Measurements from ENCODE around the gene CXXC1.

DNA sequence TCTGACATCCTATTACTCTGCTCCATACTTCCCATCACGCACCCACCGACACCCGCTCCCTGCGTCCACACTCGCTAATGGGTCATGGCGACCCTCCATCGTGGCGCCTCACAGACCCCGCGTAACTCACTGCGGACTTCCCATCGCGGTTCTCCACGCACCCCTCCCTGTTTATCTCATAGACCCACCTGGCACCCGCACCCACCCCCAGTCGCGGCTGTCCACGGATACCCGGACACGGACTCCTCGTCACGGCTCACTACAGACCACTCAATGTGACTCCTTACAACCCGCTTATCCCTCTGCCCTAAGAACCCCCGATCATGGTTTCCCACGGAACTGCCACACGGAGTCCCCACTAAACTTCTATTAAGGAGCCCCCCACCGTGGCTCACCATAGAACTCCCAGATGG is 458 bp downstream of the CXXC1 start:
- TF ChIP-seq, protein P1, sequence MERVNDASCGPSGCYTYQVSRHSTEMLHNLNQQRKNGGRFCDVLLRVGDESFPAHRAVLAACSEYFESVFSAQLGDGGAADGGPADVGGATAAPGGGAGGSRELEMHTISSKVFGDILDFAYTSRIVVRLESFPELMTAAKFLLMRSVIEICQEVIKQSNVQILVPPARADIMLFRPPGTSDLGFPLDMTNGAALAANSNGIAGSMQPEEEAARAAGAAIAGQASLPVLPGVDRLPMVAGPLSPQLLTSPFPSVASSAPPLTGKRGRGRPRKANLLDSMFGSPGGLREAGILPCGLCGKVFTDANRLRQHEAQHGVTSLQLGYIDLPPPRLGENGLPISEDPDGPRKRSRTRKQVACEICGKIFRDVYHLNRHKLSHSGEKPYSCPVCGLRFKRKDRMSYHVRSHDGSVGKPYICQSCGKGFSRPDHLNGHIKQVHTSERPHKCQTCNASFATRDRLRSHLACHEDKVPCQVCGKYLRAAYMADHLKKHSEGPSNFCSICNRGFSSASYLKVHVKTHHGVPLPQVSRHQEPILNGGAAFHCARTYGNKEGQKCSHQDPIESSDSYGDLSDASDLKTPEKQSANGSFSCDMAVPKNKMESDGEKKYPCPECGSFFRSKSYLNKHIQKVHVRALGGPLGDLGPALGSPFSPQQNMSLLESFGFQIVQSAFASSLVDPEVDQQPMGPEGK (CRISPR knock-in tag; IDR thresholded peaks at IDR 0.05; ENCODE audit: borderline replicate concordance), result no peak
- TF ChIP-seq, protein P2, sequence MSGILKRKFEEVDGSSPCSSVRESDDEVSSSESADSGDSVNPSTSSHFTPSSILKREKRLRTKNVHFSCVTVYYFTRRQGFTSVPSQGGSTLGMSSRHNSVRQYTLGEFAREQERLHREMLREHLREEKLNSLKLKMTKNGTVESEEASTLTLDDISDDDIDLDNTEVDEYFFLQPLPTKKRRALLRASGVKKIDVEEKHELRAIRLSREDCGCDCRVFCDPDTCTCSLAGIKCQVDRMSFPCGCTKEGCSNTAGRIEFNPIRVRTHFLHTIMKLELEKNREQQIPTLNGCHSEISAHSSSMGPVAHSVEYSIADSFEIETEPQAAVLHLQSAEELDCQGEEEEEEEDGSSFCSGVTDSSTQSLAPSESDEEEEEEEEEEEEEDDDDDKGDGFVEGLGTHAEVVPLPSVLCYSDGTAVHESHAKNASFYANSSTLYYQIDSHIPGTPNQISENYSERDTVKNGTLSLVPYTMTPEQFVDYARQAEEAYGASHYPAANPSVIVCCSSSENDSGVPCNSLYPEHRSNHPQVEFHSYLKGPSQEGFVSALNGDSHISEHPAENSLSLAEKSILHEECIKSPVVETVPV (CRISPR knock-in tag; IDR thresholded peaks at IDR 0.05), result no peak
- TF ChIP-seq, protein P3, sequence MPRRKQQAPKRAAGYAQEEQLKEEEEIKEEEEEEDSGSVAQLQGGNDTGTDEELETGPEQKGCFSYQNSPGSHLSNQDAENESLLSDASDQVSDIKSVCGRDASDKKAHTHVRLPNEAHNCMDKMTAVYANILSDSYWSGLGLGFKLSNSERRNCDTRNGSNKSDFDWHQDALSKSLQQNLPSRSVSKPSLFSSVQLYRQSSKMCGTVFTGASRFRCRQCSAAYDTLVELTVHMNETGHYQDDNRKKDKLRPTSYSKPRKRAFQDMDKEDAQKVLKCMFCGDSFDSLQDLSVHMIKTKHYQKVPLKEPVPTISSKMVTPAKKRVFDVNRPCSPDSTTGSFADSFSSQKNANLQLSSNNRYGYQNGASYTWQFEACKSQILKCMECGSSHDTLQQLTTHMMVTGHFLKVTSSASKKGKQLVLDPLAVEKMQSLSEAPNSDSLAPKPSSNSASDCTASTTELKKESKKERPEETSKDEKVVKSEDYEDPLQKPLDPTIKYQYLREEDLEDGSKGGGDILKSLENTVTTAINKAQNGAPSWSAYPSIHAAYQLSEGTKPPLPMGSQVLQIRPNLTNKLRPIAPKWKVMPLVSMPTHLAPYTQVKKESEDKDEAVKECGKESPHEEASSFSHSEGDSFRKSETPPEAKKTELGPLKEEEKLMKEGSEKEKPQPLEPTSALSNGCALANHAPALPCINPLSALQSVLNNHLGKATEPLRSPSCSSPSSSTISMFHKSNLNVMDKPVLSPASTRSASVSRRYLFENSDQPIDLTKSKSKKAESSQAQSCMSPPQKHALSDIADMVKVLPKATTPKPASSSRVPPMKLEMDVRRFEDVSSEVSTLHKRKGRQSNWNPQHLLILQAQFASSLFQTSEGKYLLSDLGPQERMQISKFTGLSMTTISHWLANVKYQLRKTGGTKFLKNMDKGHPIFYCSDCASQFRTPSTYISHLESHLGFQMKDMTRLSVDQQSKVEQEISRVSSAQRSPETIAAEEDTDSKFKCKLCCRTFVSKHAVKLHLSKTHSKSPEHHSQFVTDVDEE (CRISPR knock-in tag; IDR thresholded peaks at IDR 0.05), result no peak
- TF ChIP-seq PPARA (CRISPR knock-in tag; IDR thresholded peaks at IDR 0.05; ENCODE audit: borderline replicate concordance) (no peak), OSR1 (CRISPR knock-in tag; IDR thresholded peaks at IDR 0.05) (no peak), TOX (CRISPR knock-in tag; IDR thresholded peaks at IDR 0.05; ENCODE audit: borderline replicate concordance) (no peak), ZFP3 (CRISPR knock-in tag; IDR thresholded peaks at IDR 0.05) (no peak), ZNF565 (CRISPR knock-in tag; conservative IDR thresholded peaks at IDR 0.05; ENCODE audit: low read depth) (no peak)
- TF ChIP-seq, protein P4, sequence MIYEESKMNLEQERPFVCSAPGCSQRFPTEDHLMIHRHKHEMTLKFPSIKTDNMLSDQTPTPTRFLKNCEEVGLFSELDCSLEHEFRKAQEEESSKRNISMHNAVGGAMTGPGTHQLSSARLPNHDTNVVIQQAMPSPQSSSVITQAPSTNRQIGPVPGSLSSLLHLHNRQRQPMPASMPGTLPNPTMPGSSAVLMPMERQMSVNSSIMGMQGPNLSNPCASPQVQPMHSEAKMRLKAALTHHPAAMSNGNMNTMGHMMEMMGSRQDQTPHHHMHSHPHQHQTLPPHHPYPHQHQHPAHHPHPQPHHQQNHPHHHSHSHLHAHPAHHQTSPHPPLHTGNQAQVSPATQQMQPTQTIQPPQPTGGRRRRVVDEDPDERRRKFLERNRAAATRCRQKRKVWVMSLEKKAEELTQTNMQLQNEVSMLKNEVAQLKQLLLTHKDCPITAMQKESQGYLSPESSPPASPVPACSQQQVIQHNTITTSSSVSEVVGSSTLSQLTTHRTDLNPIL (CRISPR knock-in tag; IDR thresholded peaks at IDR 0.05; ENCODE audit: low read depth), result no peak

All from SK-N-SH treated with all-trans-retinoic acid at 6 μM for 48 hours (cell line).